ENCODE results near the gene CENPK. TPM values are rescaled to one million over a fixed set of nuclear protein-coding genes. Genes with fewer than 3 reads are reported as not detected.
"Not testable (repeated sequence)": the region's sequence is repeated elsewhere in the genome, so short reads cannot be mapped to it uniquely, and the experiment has no call there.

CENPK gene, protein sequence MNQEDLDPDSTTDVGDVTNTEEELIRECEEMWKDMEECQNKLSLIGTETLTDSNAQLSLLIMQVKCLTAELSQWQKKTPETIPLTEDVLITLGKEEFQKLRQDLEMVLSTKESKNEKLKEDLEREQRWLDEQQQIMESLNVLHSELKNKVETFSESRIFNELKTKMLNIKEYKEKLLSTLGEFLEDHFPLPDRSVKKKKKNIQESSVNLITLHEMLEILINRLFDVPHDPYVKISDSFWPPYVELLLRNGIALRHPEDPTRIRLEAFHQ
- total RNA-seq: 18.0 and 25.9 TPM in 2 replicates

DNA sequence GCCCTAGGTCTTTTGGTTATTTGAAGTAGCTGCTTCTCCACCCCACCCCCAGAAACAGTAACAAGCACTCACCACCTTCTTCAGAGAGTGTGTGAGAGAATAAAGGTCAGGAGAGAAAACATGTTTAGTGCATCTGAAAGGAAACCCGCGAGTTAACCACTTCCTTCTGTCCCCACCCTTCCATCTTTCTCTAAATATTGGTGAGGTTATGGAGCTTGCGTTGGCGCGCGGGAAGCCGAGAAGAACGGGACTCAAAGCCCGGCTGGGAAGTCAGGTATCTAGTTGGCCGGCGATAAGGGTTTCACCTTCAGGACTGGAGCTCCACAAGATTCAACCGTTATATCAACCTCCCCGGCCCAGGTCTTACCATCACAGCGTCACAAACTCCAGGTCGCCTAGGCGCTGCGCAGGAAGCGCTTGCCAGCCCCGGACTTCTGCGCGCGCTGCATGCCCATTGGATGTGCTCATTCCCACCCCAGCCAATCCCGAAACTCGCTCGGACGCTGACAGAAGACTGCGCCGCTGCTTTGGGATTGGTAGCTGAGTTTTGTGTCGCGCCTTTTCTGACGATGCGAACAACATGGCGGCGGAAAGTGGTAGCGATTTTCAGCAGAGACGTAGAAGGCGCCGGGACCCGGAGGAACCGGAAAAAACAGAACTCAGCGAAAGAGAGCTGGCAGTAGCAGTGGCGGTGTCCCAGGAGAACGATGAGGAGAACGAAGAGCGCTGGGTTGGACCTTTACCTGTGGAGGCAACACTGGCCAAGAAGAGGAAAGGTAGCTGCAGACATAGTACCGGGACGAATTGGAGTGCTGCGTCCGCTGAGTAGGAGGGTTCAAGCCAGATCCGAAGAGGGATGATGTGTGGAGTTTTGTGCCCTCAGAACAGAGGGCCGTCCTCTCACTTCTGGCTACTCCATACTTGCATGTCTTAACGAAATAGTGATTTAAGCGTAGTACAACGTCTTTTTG lies at the start of gene CENPK, which contains the start of gene PPWD1:
CENPK (minus strand) TSS at position 438 of the 971 bp plus-strand sequence. CDS start 8,261 bp downstream, outside the sequence.
PPWD1 (plus strand) TSS at position 566 of the 971 bp plus-strand sequence; CDS start at position 581, 15 bp downstream.
- peak; percentile 96 for DNase-seq (ENCODE audit: low read depth)
- TF ChIP-seq, protein P1, sequence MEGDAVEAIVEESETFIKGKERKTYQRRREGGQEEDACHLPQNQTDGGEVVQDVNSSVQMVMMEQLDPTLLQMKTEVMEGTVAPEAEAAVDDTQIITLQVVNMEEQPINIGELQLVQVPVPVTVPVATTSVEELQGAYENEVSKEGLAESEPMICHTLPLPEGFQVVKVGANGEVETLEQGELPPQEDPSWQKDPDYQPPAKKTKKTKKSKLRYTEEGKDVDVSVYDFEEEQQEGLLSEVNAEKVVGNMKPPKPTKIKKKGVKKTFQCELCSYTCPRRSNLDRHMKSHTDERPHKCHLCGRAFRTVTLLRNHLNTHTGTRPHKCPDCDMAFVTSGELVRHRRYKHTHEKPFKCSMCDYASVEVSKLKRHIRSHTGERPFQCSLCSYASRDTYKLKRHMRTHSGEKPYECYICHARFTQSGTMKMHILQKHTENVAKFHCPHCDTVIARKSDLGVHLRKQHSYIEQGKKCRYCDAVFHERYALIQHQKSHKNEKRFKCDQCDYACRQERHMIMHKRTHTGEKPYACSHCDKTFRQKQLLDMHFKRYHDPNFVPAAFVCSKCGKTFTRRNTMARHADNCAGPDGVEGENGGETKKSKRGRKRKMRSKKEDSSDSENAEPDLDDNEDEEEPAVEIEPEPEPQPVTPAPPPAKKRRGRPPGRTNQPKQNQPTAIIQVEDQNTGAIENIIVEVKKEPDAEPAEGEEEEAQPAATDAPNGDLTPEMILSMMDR (IDR thresholded peaks at IDR 0.05; ENCODE audit: insufficient read depth, low read depth, low read length): no peak
- peak within 1 kb of the TSS; percentile 98 for H3K4me3 ChIP-seq (ENCODE audit: low read depth, low read length)

DNA sequence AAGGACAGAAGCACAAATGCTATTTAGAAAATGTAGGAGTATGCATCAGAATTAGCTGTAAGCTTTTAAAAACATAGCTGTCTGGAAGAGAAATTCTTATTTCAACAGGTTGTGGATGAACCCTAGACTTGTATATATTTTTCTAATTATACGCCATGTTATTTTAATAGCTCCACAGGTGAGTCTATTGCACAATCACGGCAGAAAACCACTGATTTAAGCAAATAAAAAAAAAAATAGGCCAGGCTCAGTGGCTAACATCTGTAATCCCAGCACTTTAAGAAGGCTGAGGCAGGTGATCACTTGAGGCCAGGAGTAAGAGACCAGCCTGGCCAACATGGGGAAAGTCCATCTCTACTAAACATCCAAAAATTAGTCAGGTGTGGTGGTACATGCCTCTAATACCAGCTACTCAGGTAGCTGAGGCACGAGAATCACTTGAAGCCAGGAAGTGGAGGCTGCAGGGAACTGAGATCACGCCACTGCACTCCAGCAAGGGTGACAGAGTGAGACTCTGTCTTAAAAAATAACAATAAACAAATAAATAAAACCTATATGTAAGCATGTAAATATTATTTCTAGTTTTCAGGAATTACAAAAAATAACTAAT lies 49.4 kb upstream of the CENPK start:
- DNase-seq (ENCODE audit: low read depth): no peak
- TF ChIP-seq, protein P1 (IDR thresholded peaks at IDR 0.05; ENCODE audit: insufficient read depth, low read depth, low read length): no peak
- no peak overlapping the region for H3K4me3 ChIP-seq (ENCODE audit: low read depth, low read length)

- TF ChIP-seq, protein P1 (IDR thresholded peaks at IDR 0.05; ENCODE audit: insufficient read depth, low read depth, low read length): no peak
- DNase-seq (ENCODE audit: low read depth): peak; percentile 11
- H3K4me3 ChIP-seq (ENCODE audit: low read depth, low read length): no peak overlapping the region
Measured at GRCh38 chr5:65611524-65611923, 48.6 kb upstream of the CENPK start.

DNA sequence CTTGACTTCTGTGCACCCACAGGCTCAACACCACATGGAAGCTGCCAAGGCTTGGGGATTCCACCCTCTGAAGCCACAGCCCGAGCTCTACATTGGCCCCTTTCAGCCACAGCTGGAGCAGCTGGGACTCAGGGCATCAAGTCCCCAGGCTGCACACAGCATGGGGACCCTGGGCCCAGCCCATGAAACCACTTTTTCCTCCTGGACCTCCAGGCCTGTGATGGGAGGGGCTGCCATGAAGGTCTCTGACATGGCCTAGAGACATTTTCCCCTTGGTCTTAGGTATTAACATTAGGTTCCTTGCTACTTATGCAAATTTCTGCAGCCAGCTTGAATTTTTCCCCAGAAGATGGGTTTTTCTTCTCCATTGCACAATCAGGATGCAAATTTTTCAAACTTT lies 38.8 kb upstream of the CENPK start:
- H3K4me3 ChIP-seq (ENCODE audit: low read depth, low read length); DNase-seq (ENCODE audit: low read depth): not testable (repeated sequence)

- no peak overlapping the region for H3K4me3 ChIP-seq (ENCODE audit: low read depth, low read length)
- TF ChIP-seq, protein P1 (IDR thresholded peaks at IDR 0.05; ENCODE audit: insufficient read depth, low read depth, low read length): no peak
- DNase-seq (ENCODE audit: low read depth): no peak
Measured at GRCh38 chr5:65588694-65589093, 25.7 kb upstream of the CENPK start.

DNA sequence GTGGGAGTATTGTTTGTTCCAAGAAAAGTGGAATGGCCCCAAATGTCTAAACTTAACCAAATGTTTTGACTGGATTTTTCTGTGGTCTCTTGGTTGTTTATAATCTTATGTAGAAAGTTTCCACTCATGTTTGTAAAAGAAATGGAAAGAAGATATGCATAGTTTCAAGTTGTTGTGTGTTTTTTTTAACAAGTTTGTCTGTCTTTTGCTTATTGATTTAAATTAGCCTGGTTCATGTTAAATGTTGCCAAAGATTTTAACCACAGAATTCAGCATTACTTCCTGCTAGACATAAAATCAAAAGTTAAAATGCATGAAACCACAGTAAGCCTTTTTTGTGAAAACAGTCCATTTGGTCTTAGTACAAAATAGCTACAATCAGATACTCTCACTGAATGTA lies 14.2 kb upstream of the CENPK start:
- H3K4me3 ChIP-seq (ENCODE audit: low read depth, low read length): no peak overlapping the region
- TF ChIP-seq, protein P1 (IDR thresholded peaks at IDR 0.05; ENCODE audit: insufficient read depth, low read depth, low read length): no peak
- peak; percentile 60 for DNase-seq (ENCODE audit: low read depth)

Data from fibroblast of villous mesenchyme (primary cell).